Esophagus muscularis mucosa (tissue), 4 donors: ENCODE measurements around the gene SIT1. TPM values are rescaled to one million over a fixed set of nuclear protein-coding genes. Genes with fewer than 3 reads are reported as not detected.
"Not testable (repeated sequence)": the region's sequence is repeated elsewhere in the genome, so short reads cannot be mapped to it uniquely, and the experiment has no call there.

Source experiments
- DNase-seq: peaks from one replicate; pipeline ENCODE4 v3.0.0-alpha.2; 2017; ENCODE audit errors: extremely low spot score
- H3K27ac ChIP-seq, 4 donors: fragments of 200-600 bp; sonication (generic); replicated peaks in 1 of 4; 1 replicate in 3 of 4; 2 replicates in 1 of 4; pipeline ENCODE4 v1.5.1; 2016 to 2019; ENCODE audit warnings: mild to moderate bottlenecking in 1 of 4
- H3K27me3 ChIP-seq, 4 donors: fragments of 200-600 bp; sonication (generic); one replicate each; pipeline versions ENCODE4 v1.5.1 to v1.6.0; 2016 to 2019
- H3K36me3 ChIP-seq, 4 donors: fragments of 200-600 bp; sonication (generic); one replicate each; pipeline ENCODE4 v1.5.1; 2016 to 2019
- H3K4me1 ChIP-seq, 4 donors: fragments of 200-600 bp; sonication (generic); one replicate each; pipeline ENCODE4 v1.5.1; 2016 to 2019
- H3K4me3 ChIP-seq, 4 donors: fragments of 200-600 bp; sonication (generic); 1 replicate in 2 of 4; 2 replicates in 2 of 4; pipeline ENCODE4 v1.5.1; 2016 to 2019; ENCODE audit warnings: mild to moderate bottlenecking in 4 of 4, moderate library complexity in 1 of 4
- H3K9me3 ChIP-seq, 4 donors: fragments of 200-600 bp; sonication (generic); 1 replicate in 3 of 4; 2 replicates in 1 of 4; pipeline ENCODE4 v1.5.1; 2016 to 2019
- CTCF ChIP-seq, 3 experiments: fragments of 200-600 bp in 2 of 3; fragments of 450-650 bp in 1 of 3; sonication (generic) in 2 of 3; IDR thresholded peaks; one replicate each; pipeline ENCODE4 v1.5.1; 2017 to 2019; ENCODE audit warnings: antibody characterized with exemption in 3 of 3, mild to moderate bottlenecking in 2 of 3, moderate library complexity in 1 of 3
- EP300 ChIP-seq: sonication (generic); formaldehyde crosslinking; IDR thresholded peaks from one replicate; pipeline ENCODE4 v1.6.1; 2017; ENCODE audit warnings: antibody characterized with exemption
- POLR2A ChIP-seq: fragments of 450-650 bp; IDR thresholded peaks from one replicate; pipeline ENCODE4 v1.6.1; 2017; ENCODE audit warnings: antibody characterized with exemption, moderate library complexity, mild to moderate bottlenecking, low read depth
- POLR2AphosphoS5 ChIP-seq, 2 donors: sonication (generic); formaldehyde crosslinking; IDR thresholded peaks; one replicate each; pipeline ENCODE4 v1.6.1; 2017; ENCODE audit warnings: antibody characterized with exemption in 2 of 2
- WGBS: methylation state at CpG from one replicate; pipeline ENCODE4 v1.1.5; 2018; 5-methylcytosine and 5-hydroxymethylcytosine counted together
- intact Hi-C: fragments of 100-400 bp; cut with DNase I; formaldehyde crosslinking; loops from one replicate; pipeline ENCODE4 v1.15.1; 2023
- total RNA-seq, 4 donors: library from RNA; depleted of rRNA; stranded (reverse); fragments of >200 nt; gene quantifications; one replicate each; pipeline versions ENCODE4 v1.1.0 to v1.2.1, GENCODE V29; 2016

Gene SIT1
- total RNA-seq, 4 donors from 2014 or later = 0.40 to 0.83 (median 0.83) TPM; not detected in 1

GRCh38 chr9:35639631-35640030 is 11.1 kb downstream of the SIT1 start:
- intact Hi-C loops = no loop called here
- WGBS = 79% methylated on average over 1 of the region's 1 CpG

GRCh38 chr9:35639225-35639624 is 11.5 kb downstream of the SIT1 start:
- intact Hi-C loops, H3K4me3 ChIP-seq, H3K9me3 ChIP-seq, H3K27ac ChIP-seq, H3K27me3 ChIP-seq, H3K36me3 ChIP-seq, DNase-seq, H3K4me1 ChIP-seq: not testable (repeated sequence)
- 54% methylated on average over 1 of the region's 1 CpG for WGBS

More at GRCh38 chr9:35639631-35640030, 11.1 kb downstream of the SIT1 start:
- H3K4me1 ChIP-seq = peaks cover 0 to 2% (median 0%) of the 10 kb centered on the region in 4 donors
- TF ChIP-seq POLR2A (no peak), EP300 (no peak), POLR2AphosphoS5 (IDR thresholded peaks at IDR 0.05) (no peak), CTCF (IDR thresholded peaks at IDR 0.05) (no peak)
- no peak overlapping the region for H3K4me3 ChIP-seq
- DNase-seq = no peak
- no peaks in the 10 kb centered on the region for H3K27me3 ChIP-seq
- H3K36me3 ChIP-seq = peaks cover 0 to 5% (median 0%) of the 10 kb centered on the region in 4 donors
- no peak overlapping the region for H3K27ac ChIP-seq
- H3K9me3 ChIP-seq = no peaks in the 10 kb centered on the region

- WGBS = 76% methylated on average over 7 of the region's 8 CpGs
- H3K9me3 ChIP-seq, H3K4me1 ChIP-seq, H3K36me3 ChIP-seq, H3K27me3 ChIP-seq, H3K4me3 ChIP-seq, intact Hi-C loops, H3K27ac ChIP-seq, DNase-seq: not testable (repeated sequence)
Measured at GRCh38 chr9:35638751-35639150, 12.0 kb downstream of the SIT1 start.

- DNase-seq, H3K4me1 ChIP-seq, intact Hi-C loops, H3K27ac ChIP-seq, H3K4me3 ChIP-seq, H3K27me3 ChIP-seq, H3K9me3 ChIP-seq, H3K36me3 ChIP-seq: not testable (repeated sequence)
- WGBS = 95% methylated on average over 9 of the region's 9 CpGs
Measured at GRCh38 chr9:35637427-35637955, 13.2 kb downstream of the SIT1 start.

- H3K27ac ChIP-seq, H3K9me3 ChIP-seq, H3K4me1 ChIP-seq, DNase-seq, H3K27me3 ChIP-seq, H3K36me3 ChIP-seq, H3K4me3 ChIP-seq, intact Hi-C loops: not testable (repeated sequence)
- WGBS = 97% methylated on average over 6 of the region's 6 CpGs
Measured at GRCh38 chr9:35636877-35637246, 13.9 kb downstream of the SIT1 start.

- TF ChIP-seq CTCF (IDR thresholded peaks at IDR 0.05) (no peak), POLR2AphosphoS5 (IDR thresholded peaks at IDR 0.05) (no peak), POLR2A (no peak), EP300 (no peak)
- WGBS = 84% methylated on average over 9 of the region's 9 CpGs
- intact Hi-C loops = no loop called here
- H3K4me1 ChIP-seq = peaks cover 0 to 2% (median 0%) of the 10 kb centered on the region in 4 donors
- no peaks in the 10 kb centered on the region for H3K27me3 ChIP-seq
- peaks cover 0 to 5% (median 0%) of the 10 kb centered on the region in 4 donors for H3K36me3 ChIP-seq
- H3K9me3 ChIP-seq = no peaks in the 10 kb centered on the region
- H3K4me3 ChIP-seq = no peak overlapping the region
- no peak overlapping the region for H3K27ac ChIP-seq
- no peak for DNase-seq
Measured at GRCh38 chr9:35636135-35636876, 14.4 kb downstream of the SIT1 start.

- H3K27ac ChIP-seq = no peak overlapping the region
- intact Hi-C loops = no loop called here
- peaks cover 0 to 3% (median 0%) of the 10 kb centered on the region in 4 donors for H3K36me3 ChIP-seq
- DNase-seq = no peak
- TF ChIP-seq POLR2A (no peak), POLR2AphosphoS5 (IDR thresholded peaks at IDR 0.05) (no peak), EP300 (no peak), CTCF (IDR thresholded peaks at IDR 0.05) (no peak)
- no peaks in the 10 kb centered on the region for H3K27me3 ChIP-seq
- H3K9me3 ChIP-seq = no peaks in the 10 kb centered on the region
- peaks cover 0 to 2% (median 0%) of the 10 kb centered on the region in 4 donors for H3K4me1 ChIP-seq
- no peak overlapping the region for H3K4me3 ChIP-seq
Measured at GRCh38 chr9:35635730-35636129, 15.0 kb downstream of the SIT1 start.
